Uterus (tissue), 2 donors: ENCODE data around the gene CSPG4.
"Not testable (repeated sequence)": the region's sequence is repeated elsewhere in the genome, so short reads cannot be mapped to it uniquely, and the experiment has no call there.

Experiments used
- CTCF ChIP-seq, 4 experiments: fragments of 200-600 bp in 2 of 4; fragments of 450-650 bp in 2 of 4; sonication (generic) in 2 of 4; IDR thresholded peaks; one replicate each; pipeline ENCODE4 v1.5.1; 2016 to 2019; ENCODE audit warnings: antibody characterized with exemption in 4 of 4, mild to moderate bottlenecking in 2 of 4, moderate library complexity in 1 of 4
- POLR2A ChIP-seq, 2 donors: fragments of 450-650 bp; IDR thresholded peaks; one replicate each; pipeline ENCODE4 v1.6.1; 2016; ENCODE audit warnings: antibody characterized with exemption in 2 of 2, mild to moderate bottlenecking in 1 of 2, moderate library complexity in 1 of 2

GRCh38 chr15:75683646-75684312 lies 28.9 kb downstream of the CSPG4 start:
- TF ChIP-seq CTCF (IDR thresholded peaks at IDR 0.05) = peak; percentile 66 to 82 (median 78)
- not testable (repeated sequence) for TF ChIP-seq POLR2A (IDR thresholded peaks at IDR 0.05)
